Mesendoderm (in vitro differentiated cells): Measurements from ENCODE around the gene MRPS30.

ENCODE experiments used
- DNase-seq: peaks from one replicate; pipeline ENCODE4 v3.0.0; 2013
- H2AK5ac ChIP-seq: 2 replicates; pipeline ENCODE4 v1.6.1; 2013; ENCODE audit warnings: low read length, inconsistent platforms
- H2BK120ac ChIP-seq: 2 replicates; pipeline ENCODE4 v1.6.1; 2013; ENCODE audit warnings: low read depth, mild to moderate bottlenecking, low read length, moderate library complexity, mixed read lengths
- H2BK15ac ChIP-seq: replicated peaks from 2 replicates; pipeline ENCODE4 v1.6.1; 2013; ENCODE audit warnings: low read depth, mild to moderate bottlenecking, moderate library complexity
- H2BK5ac ChIP-seq: 2 replicates; pipeline ENCODE4 v1.6.1; 2013; ENCODE audit warnings: low read length, inconsistent platforms
- H3K18ac ChIP-seq: 2 replicates; pipeline ENCODE4 v1.6.1; 2013; ENCODE audit warnings: mild to moderate bottlenecking, low read length, mixed read lengths
- H3K23ac ChIP-seq: one replicate; pipeline ENCODE4 v1.6.1; 2013; ENCODE audit warnings: low read length
- H3K27ac ChIP-seq: 2 replicates; pipeline ENCODE4 v1.5.1; 2013; ENCODE audit warnings: low read depth, mild to moderate bottlenecking, inconsistent platforms, low read length, moderate library complexity
- H3K27me3 ChIP-seq: 2 replicates; pipeline ENCODE4 v1.6.1; 2013; ENCODE audit warnings: low read length, control low read depth, mild to moderate bottlenecking, inconsistent platforms; ENCODE audit not compliant: insufficient read depth, poor library complexity
- H3K36me3 ChIP-seq: 2 replicates; pipeline ENCODE4 v1.6.1; 2013; ENCODE audit warnings: low read length, inconsistent platforms; ENCODE audit not compliant: control insufficient read depth, insufficient read depth
- H3K4ac ChIP-seq: one replicate; pipeline ENCODE4 v1.6.1; 2013; ENCODE audit warnings: low read depth, mild to moderate bottlenecking, low read length, moderate library complexity
- H3K4me1 ChIP-seq: 2 replicates; pipeline ENCODE4 v1.6.1; 2013; ENCODE audit warnings: low read depth, low read length, inconsistent platforms; ENCODE audit not compliant: control insufficient read depth
- H3K4me2 ChIP-seq: 2 replicates; pipeline ENCODE4 v1.6.1; 2013; ENCODE audit warnings: low read length
- H3K4me3 ChIP-seq: 2 replicates; pipeline ENCODE4 v1.5.1; 2013; ENCODE audit warnings: mild to moderate bottlenecking, low read length
- H3K56ac ChIP-seq: one replicate; pipeline ENCODE4 v1.6.1; 2013; ENCODE audit warnings: low read length
- H3K79me1 ChIP-seq: 2 replicates; pipeline ENCODE4 v1.6.1; 2013; ENCODE audit warnings: low read length, inconsistent platforms
- H3K79me2 ChIP-seq: 2 replicates; pipeline ENCODE4 v1.6.1; 2013; ENCODE audit warnings: mild to moderate bottlenecking, low read length; ENCODE audit not compliant: control insufficient read depth, insufficient read depth
- H3K9ac ChIP-seq: 2 replicates; pipeline ENCODE4 v1.6.1; 2013; ENCODE audit warnings: low read length, inconsistent platforms
- H4K5ac ChIP-seq: one replicate; pipeline ENCODE4 v1.6.1; 2013; ENCODE audit warnings: low read length
- H4K8ac ChIP-seq: one replicate; pipeline ENCODE4 v1.6.1; 2013; ENCODE audit warnings: low read depth, mild to moderate bottlenecking, control low read depth, low read length, moderate library complexity
- WGBS: extraction: QIAGEN DNeasy Blood & Tissue Kit; methylation state at CpG from one replicate; pipeline ENCODE4 v1.1.7; 2013; ENCODE audit warnings: low lambda C conversion rate, missing lambda C conversion rate; ENCODE audit not compliant: insufficient coverage; ENCODE audit errors: extremely low coverage; 5-methylcytosine and 5-hydroxymethylcytosine counted together

The MRPS30 gene

DNA sequence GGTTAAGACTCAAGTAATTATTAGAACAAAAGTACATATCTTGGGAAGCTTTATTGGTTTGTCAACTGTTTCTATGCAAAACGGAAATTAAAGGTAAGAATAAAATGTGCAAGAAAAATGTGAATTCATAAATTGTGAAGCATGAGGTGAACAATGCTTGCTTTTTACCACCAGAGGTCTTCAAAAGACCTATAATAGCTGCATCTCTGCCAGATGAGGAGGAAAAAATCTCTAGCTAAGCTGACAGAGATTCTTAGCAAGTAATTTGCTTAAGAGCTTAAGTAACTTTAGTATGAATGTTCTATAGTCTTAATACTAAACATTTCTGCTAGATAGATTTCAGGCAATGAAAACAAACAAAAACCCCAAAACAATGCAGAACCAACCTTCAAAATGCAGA, 54.1 kb downstream of the MRPS30 start:
- H3K79me1 ChIP-seq, result no peaks in the 10 kb centered on the region
- DNase-seq, result peak; percentile 5
- H3K4me2 ChIP-seq, result no peak overlapping the region

More for the DNA sequence above, 54.1 kb downstream of the MRPS30 start:
- Histone ChIP-seq H2BK15ac (no peak overlapping the region), H4K8ac (no peak overlapping the region), H3K27me3 (no peaks in the 10 kb centered on the region), H2AK5ac (no peak overlapping the region), H3K23ac (no peak overlapping the region), H3K4me1 (no peaks in the 10 kb centered on the region), H3K4ac (no peak overlapping the region), H3K56ac (no peak overlapping the region), H3K36me3 (no peaks in the 10 kb centered on the region), H3K9ac (no peak overlapping the region), H2BK120ac (no peak overlapping the region), H3K27ac (no peak overlapping the region), H3K18ac (no peak overlapping the region), H2BK5ac (no peak overlapping the region), H3K79me2 (no peaks in the 10 kb centered on the region), H4K5ac (no peak overlapping the region), H3K4me3 (no peak overlapping the region)
- WGBS, result no CpG with 5 or more reads among the region's 1 CpG
